CD14-positive monocyte (primary cell): ENCODE measurements around the gene VAV2. TPM values are rescaled to one million over a fixed set of nuclear protein-coding genes. Genes with fewer than 3 reads are reported as not detected.

Experiments
- DNase-seq, 3 donors: peaks; one replicate each; pipeline ENCODE4 v3.0.0-alpha.2; 2011 to 2022
- H2AFZ ChIP-seq: 2 replicates; pipeline ENCODE4 v1.6.0; 2012; ENCODE audit warnings: mild to moderate bottlenecking, low read depth, low read length, inconsistent platforms; ENCODE audit not compliant: insufficient read depth, poor library complexity, severe bottlenecking
- H3K27ac ChIP-seq, 2 donors: 1 replicate in 1 of 2; 2 replicates in 1 of 2; pipeline ENCODE4 v1.5.1; 2012 to 2013; ENCODE audit warnings: low read length in 2 of 2, control low read depth in 1 of 2, inconsistent platforms in 1 of 2, low read depth in 1 of 2, mild to moderate bottlenecking in 1 of 2
- H3K27me3 ChIP-seq, 2 donors: one replicate each; pipeline versions ENCODE4 v1.6.0 to v1.6.1; 2011 to 2013; ENCODE audit warnings: low read length in 2 of 2; ENCODE audit not compliant: control insufficient read depth in 2 of 2, insufficient read depth in 2 of 2
- H3K36me3 ChIP-seq, 2 donors: replicated peaks in 1 of 2; 1 replicate in 1 of 2; 2 replicates in 1 of 2; pipeline versions ENCODE4 v1.5.1 to v1.6.1; 2012 to 2013; ENCODE audit warnings: low read length in 2 of 2, control low read depth in 1 of 2, inconsistent platforms in 1 of 2, mild to moderate bottlenecking in 1 of 2; ENCODE audit not compliant: insufficient read depth in 2 of 2, control insufficient read depth in 1 of 2
- H3K4me1 ChIP-seq, 2 donors: 1 replicate in 1 of 2; 2 replicates in 1 of 2; pipeline versions ENCODE4 v1.5.1 to v1.6.1; 2012 to 2013; ENCODE audit warnings: low read length in 2 of 2, control low read depth in 1 of 2, inconsistent platforms in 1 of 2, mild to moderate bottlenecking in 1 of 2, moderate library complexity in 1 of 2; ENCODE audit not compliant: insufficient read depth in 2 of 2, control insufficient read depth in 1 of 2
- H3K4me2 ChIP-seq: replicated peaks from 2 replicates; pipeline ENCODE3; 2012; ENCODE audit warnings: low read length, moderate library complexity, mild to moderate bottlenecking; ENCODE audit not compliant: poor library complexity, severe bottlenecking; ENCODE audit errors: extremely low read depth
- H3K4me3 ChIP-seq, 3 experiments: fragments of 200-600 bp in 1 of 3; sonication (generic) in 1 of 3; replicated peaks in 1 of 3; 1 replicate in 2 of 3; 2 replicates in 1 of 3; pipeline ENCODE4 v1.5.1; 2011 to 2013; ENCODE audit warnings: low read length in 3 of 3, mild to moderate bottlenecking in 3 of 3, control low read depth in 2 of 3, low read depth in 2 of 3, inconsistent platforms in 1 of 3, moderate library complexity in 1 of 3
- H3K79me2 ChIP-seq: 2 replicates; pipeline ENCODE4 v1.6.0; 2012; ENCODE audit warnings: mild to moderate bottlenecking, control low read depth, inconsistent platforms, low read length, moderate library complexity; ENCODE audit not compliant: insufficient read depth
- H3K9ac ChIP-seq: 2 replicates; pipeline ENCODE4 v1.6.0; 2017; ENCODE audit warnings: low read length, mild to moderate bottlenecking; ENCODE audit not compliant: insufficient read depth, poor library complexity, severe bottlenecking
- H3K9me3 ChIP-seq, 2 donors: replicated peaks in 1 of 2; 1 replicate in 1 of 2; 2 replicates in 1 of 2; pipeline versions ENCODE4 v1.5.1 to v1.6.1; 2012 to 2013; ENCODE audit warnings: low read length in 2 of 2, control low read depth in 1 of 2; ENCODE audit not compliant: control insufficient read depth in 1 of 2, insufficient read depth in 1 of 2
- H4K20me1 ChIP-seq: 2 replicates; pipeline ENCODE4 v1.6.0; 2012; ENCODE audit warnings: mild to moderate bottlenecking, low read length, control low read depth, moderate library complexity; ENCODE audit not compliant: insufficient read depth
- H3K27ac Mint-ChIP-seq, 7 donors: one replicate each; pipeline ENCODE4 v1.8.0; 2020; ENCODE audit warnings: mild to moderate bottlenecking in 7 of 7, mixed read lengths in 7 of 7, moderate library complexity in 6 of 7, inconsistent platforms in 2 of 7
- H3K27me3 Mint-ChIP-seq, 3 donors: one replicate each; pipeline ENCODE4 v1.8.0; 2021 to 2022; ENCODE audit warnings: low read depth in 3 of 3, mild to moderate bottlenecking in 3 of 3, mixed read lengths in 3 of 3, moderate library complexity in 3 of 3, inconsistent platforms in 1 of 3
- H3K36me3 Mint-ChIP-seq, 2 donors: one replicate each; pipeline ENCODE4 v1.8.0; 2020; ENCODE audit warnings: mixed read lengths in 2 of 2, inconsistent platforms in 1 of 2, mild to moderate bottlenecking in 1 of 2
- H3K4me1 Mint-ChIP-seq: one replicate; pipeline ENCODE4 v1.8.0; 2020; ENCODE audit warnings: mild to moderate bottlenecking, mixed read lengths
- H3K4me3 Mint-ChIP-seq, 2 donors: one replicate each; pipeline ENCODE4 v1.8.0; 2020; ENCODE audit warnings: mild to moderate bottlenecking in 2 of 2, mixed read lengths in 2 of 2, moderate library complexity in 1 of 2
- H3K9me3 Mint-ChIP-seq, 7 donors: one replicate each; pipeline ENCODE4 v1.8.0; 2020 to 2022; ENCODE audit warnings: mixed read lengths in 7 of 7, mild to moderate bottlenecking in 6 of 7, moderate library complexity in 6 of 7, inconsistent platforms in 2 of 7
- CTCF ChIP-seq: fragments of 200-600 bp; IDR thresholded peaks from one replicate; pipeline ENCODE4 v1.8.0; 2022; ENCODE audit warnings: antibody characterized with exemption, mild to moderate bottlenecking
- WGBS: methylation state at CpG from one replicate; pipeline ENCODE4 v1.1.5; 2013; ENCODE audit warnings: missing lambda C conversion rate; ENCODE audit not compliant: insufficient coverage; 5-methylcytosine and 5-hydroxymethylcytosine counted together
- intact Hi-C, 2 donors: fragments of 100-400 bp; cut with micrococcal nuclease; formaldehyde crosslinking; loops; one replicate each; pipeline versions ENCODE4 v1.15.0 to v1.15.1; 2023
- polyA plus RNA-seq, 3 donors: library from polyadenylated mRNA; depleted of rRNA in 1 of 3; unstranded in 2 of 3; stranded (reverse) in 1 of 3; fragments of 300-500 nt in 2 of 3; fragments of >200 nt in 1 of 3; fragmentation: Illumina TruSeq in 2 of 3; gene quantifications; 1 replicate in 2 of 3; 2 replicates in 1 of 3; pipeline ENCODE4 v1.2.3, GENCODE V29; 2012 to 2021

Gene VAV2
- polyA plus RNA-seq, 3 donors: 2.3 to 13.6 (median 2.3) TPM

- Histone ChIP-seq H3K9me3 (no peaks in the 10 kb centered on the region), H3K4me1 (no peaks in the 10 kb centered on the region), H4K20me1 (no peaks in the 10 kb centered on the region), H3K36me3 (no peaks in the 10 kb centered on the region), H3K4me3 (no peak overlapping the region), H3K4me2 (no peak overlapping the region), H3K79me2 (no peaks in the 10 kb centered on the region), H2AFZ (no peak overlapping the region), H3K27ac (no peak overlapping the region), H3K27me3 (no peaks in the 10 kb centered on the region), H3K9ac (no peak overlapping the region)
- Mint-ChIP-seq H3K27me3 (peaks cover 2 to 6% (median 4%) of the 10 kb centered on the region in 3 donors), H3K4me1 (no peaks in the 10 kb centered on the region), H3K9me3 (no peaks in the 10 kb centered on the region), H3K36me3 (no peaks in the 10 kb centered on the region), H3K4me3 (no peak overlapping the region), H3K27ac (no peak overlapping the region)
- DNase-seq: no peak
- intact Hi-C loops: no loop called here
- WGBS: 93% methylated on average over 18 of the region's 18 CpGs
- no peak for TF ChIP-seq CTCF
Measured at GRCh38 chr9:133727876-133728441, 264.2 kb downstream of the VAV2 start.

GRCh38 chr9:133727277-133727875 is 264.7 kb downstream of the VAV2 start:
- H3K27ac Mint-ChIP-seq: no peak overlapping the region
- 69% methylated on average over 9 of the region's 10 CpGs for WGBS
- no peak overlapping the region for H3K9ac ChIP-seq
- H3K27me3 ChIP-seq: no peaks in the 10 kb centered on the region
- H3K36me3 ChIP-seq: no peaks in the 10 kb centered on the region
- H2AFZ ChIP-seq: no peak overlapping the region
- no peaks in the 10 kb centered on the region for H3K9me3 ChIP-seq
- intact Hi-C loops: no loop called here
- H3K27me3 Mint-ChIP-seq: peaks cover 2 to 6% (median 4%) of the 10 kb centered on the region in 3 donors
- H3K79me2 ChIP-seq: no peaks in the 10 kb centered on the region
- H3K4me3 ChIP-seq: no peak overlapping the region
- no peaks in the 10 kb centered on the region for H3K9me3 Mint-ChIP-seq
- TF ChIP-seq CTCF: no peak
- no peak overlapping the region for H3K27ac ChIP-seq
- no peak for DNase-seq
- H3K4me1 Mint-ChIP-seq: no peaks in the 10 kb centered on the region
- H3K4me1 ChIP-seq: no peaks in the 10 kb centered on the region
- H4K20me1 ChIP-seq: no peaks in the 10 kb centered on the region
- no peak overlapping the region for H3K4me2 ChIP-seq
- no peaks in the 10 kb centered on the region for H3K36me3 Mint-ChIP-seq
- no peak overlapping the region for H3K4me3 Mint-ChIP-seq
